NCI-H2196 (cell line): ENCODE measurements around the gene AMZ1.

ENCODE experiments used
- DNase-seq: peaks from one replicate; lab custom pipeline; 2025; ENCODE audit not compliant: unreplicated experiment; lab: John Stamatoyannopoulos, UW

Gene AMZ1

DNA sequence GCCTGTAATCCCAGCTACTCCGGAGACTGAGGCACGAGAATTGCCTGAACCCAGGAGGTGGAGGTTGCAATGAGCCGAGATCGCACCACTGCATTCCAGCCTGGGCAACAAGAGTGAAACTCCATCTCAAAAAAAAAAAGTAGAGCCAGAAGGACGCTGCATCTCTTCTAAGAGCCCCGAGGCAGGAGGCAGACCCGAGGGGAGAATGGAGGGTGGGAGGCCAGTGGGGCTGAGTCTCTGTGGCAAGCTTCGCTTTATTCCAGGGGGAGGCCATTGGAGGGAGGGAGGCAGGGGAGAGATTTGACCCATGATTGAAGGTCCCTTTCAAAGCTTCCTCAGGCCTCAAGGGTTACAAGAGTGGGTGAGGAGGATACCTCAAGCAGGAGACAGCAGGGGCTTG lies 37.6 kb upstream of the AMZ1 start:
- no peak for DNase-seq

DNA sequence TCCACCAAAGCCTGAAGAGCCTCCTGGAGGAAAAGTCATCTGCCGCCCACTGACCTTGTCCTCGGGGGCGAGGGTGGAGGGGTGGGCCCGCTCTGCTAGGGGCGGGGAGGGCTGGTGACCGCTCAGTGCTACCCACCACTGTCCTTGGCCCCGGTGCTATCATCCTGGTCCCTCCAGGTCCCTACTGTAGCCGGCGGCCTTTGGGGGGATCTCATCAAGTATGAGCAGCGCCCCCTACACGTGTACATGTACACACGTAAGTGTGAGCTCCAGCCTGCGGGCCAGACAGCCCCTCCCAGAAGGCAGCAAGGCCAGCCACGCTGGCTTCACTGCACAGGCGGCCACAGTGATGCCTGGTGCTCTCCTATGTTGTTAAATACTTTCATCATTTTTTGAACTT lies 36.7 kb upstream of the AMZ1 start:
- no peak for DNase-seq

DNA sequence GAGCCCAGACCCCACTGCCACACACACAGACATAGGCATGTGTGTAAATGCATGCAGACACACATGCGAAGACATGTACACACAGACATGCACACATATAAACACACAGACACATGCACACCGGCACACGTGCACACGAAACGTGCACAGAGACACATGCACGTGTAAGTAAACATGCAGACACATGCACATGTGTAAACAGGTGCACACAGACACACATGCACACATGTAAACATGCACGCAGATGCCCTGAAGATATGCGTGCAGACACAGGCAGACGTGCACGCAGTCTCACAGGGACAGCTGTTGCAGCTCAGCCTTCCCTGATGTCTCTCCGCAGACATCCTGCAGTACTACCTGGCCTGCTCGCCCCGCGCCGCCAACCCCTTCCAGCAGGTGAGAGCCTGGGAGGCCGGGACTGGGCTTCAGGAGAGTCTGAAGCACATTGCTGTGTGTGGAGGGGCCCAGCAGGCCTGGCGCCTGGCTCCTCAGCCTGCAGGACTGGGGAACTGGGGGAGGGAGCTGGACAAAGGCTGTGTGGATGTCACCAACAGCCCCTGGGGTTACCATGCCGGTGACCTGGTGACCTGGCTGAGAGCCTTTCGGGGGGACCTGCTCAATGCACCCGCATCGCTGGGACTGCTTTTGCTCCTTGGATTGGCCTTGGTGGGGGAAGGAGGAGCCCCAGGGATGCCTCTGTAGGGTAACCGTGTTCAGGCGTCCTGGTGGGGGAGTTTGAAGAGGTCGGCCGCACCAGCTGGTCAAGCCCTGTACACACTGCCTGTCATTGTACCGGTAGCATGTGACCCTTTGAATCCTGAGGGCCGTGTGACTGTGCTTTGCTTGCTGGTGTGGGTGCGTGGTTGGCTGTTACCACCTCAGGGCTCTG lies 35.9 kb upstream of the AMZ1 start:
- no peak for DNase-seq

DNA sequence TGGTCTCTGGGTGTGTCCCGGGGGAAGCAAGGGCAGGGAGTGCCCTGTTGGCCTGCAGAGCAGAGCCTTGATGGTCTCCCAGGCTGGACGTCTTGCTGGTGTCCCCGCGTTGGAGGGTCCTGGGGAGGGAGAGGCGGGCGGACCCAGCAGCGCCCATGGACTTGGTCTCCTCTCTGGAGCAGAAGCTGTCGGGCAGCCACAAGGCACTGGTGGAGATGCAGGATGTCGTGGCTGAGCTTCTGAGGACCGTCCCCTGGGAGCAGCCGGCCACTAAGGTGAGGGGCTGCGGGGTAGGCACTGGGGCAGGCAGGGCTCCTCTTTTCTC lies 35.3 kb upstream of the AMZ1 start:
- no peak for DNase-seq

DNA sequence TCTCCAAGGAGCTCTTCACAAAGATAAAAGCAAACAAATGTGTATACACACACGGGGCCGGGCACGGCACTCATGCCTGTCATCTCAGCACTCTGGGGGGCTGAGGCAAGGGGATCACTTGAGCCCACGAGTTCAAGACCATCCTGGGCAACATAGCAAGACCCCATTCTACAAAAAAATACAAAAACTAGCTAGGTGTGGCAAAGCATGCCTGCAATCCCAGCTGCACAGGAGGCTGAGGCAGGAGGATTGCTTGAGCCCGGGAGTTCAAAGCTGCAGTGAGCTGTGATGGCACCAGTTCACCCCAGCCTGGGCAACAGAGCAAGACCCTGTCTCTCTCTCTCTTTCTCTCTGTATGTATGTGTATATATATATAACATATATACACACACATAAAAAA lies 33.9 kb upstream of the AMZ1 start:
- DNase-seq: no peak

DNA sequence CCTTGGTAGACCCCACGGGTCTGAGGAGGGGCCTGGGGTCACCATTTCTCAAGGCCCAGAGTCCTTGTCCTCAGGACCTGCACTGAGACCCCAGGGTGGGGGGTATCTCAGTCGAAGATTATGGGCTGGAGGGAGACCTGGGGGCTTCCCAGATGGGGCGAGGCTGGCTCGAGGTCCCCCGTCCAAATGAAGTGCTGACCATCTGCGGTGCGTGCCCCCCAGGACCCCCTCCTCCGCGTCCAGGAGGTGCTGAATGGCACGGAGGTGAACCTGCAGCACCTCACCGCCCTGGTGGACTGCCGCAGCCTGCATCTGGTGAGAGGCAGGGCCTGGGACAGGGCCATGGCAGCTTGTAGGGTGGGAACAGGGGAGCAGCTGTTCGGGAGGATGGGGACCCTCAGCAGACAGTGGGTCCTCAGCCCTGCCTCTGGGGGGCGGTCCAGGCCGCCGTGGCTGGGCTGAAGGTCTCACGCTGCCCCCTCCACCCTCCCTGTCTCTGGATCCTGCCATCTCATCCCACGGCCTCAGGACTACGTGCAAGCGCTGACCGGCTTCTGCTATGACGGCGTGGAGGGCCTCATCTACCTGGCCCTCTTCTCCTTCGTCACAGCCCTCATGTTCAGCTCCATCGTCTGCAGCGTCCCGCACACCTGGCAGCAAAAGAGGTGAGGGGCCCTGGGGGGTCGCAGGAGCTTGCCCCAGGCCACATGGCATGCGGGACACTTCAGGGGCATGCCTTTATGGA lies 32.0 kb upstream of the AMZ1 start:
- DNase-seq: no peak

DNA sequence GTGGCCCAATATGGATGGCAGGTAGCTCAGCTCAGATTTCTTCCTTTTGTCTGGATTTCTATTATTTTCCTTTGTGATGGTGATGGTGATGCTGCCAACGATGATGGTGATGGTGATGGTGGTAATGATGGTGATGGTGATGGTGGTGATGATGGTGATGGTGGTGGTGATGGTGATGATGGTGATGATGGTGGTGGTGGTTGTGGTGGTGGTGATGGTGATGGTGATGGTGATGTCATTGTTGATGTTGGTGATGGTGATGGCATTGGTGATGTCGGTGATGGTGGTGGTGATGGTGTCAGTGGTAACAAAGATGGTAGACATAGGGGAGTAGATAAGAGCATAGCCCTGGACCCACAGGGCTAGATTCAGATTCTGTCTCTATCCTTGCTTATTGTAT lies 30.8 kb upstream of the AMZ1 start:
- DNase-seq: no peak

DNA sequence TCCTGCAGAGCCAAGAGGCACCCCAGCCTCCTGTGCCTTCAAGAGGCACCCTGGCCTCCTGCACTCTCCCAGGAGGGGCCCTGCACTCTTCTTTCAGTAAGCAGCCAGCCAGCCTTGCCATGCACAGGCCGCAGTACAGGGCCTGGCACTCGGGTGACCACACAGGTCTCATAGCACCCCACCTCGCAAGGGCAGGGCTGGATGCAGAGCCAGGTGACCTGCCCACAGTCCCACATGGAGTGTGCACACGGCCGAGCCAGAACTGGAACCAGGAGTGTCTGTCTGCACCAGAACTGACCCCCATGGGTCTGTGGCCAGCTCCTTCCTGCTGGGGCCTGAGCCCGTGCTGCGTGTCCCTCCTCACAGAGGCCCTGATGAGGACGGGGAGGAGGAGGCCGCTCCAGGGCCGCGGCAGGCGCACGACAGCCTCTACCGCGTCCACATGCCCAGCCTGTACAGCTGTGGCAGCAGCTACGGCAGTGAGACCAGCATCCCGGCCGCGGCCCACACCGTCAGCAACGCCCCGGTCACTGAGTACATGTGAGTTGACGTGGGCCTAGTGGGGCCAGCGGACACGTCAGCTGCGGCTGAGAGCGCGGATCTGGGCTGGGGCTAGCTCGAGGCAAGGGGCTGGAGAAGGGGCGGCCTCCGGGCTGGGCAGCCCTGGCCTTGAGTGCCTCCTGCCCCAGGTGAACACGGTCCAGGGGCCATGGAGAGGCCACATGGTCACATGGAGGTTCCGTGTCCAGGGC lies 29.9 kb upstream of the AMZ1 start:
- no peak for DNase-seq

DNA sequence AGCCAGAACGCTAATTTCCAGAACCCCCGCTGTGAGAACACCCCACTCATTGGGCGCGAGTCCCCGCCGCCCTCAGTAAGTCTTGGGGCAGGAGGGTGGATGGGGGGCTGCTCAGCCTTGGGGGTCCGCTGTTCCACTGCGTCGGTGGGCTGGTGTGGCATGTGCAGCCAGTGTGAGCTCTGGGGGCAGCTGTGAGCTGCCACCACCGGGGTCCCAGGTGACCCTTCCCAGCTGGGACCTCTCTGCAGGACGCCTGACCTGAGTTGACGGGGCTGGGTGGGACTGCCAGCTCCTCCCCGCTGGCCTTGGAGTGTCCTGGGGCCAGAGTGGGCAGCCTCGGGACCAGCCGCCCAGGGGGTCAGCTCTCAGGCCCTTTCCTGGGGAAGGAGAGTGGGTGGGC lies 29.1 kb upstream of the AMZ1 start:
- no peak for DNase-seq

DNA sequence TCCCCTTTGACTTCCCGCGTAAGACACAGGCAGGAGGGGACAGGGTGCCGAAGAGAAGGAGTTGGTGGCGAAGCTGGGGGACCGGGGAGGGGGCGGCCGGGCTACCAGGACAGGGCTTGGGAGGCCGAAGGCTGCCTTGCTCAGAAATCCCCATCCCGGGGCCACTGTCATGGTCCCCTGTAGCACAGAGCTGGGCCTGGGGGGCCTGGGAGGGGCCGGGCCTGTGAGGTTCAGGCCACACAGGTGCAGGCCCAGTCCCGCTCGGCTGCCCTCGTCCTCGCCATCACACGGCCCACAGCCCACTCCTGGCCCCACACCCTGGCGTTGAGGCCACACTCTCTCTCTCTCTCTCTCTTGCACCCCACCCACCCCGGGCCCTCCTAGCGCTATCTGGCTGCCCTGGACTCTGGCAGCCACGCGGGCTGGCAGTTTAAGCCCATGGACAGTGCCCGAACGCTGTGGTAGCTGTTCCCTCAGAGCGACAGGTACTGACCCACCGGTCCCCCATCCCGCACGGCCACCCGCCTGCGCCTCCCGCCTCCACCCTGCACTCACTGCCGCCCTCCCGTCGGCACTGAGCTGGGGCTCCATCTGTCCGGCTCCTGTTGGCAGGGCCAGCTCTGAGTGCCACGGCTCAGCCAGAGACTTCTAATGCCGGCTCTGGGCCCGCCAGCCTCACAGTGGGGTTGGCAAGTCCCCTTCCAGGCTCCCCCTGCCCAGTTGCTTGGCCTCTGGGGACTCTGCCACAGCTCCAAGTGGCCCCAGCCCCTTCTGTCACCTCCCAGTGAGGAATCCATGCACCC lies 28.2 kb upstream of the AMZ1 start:
- no peak for DNase-seq

DNA sequence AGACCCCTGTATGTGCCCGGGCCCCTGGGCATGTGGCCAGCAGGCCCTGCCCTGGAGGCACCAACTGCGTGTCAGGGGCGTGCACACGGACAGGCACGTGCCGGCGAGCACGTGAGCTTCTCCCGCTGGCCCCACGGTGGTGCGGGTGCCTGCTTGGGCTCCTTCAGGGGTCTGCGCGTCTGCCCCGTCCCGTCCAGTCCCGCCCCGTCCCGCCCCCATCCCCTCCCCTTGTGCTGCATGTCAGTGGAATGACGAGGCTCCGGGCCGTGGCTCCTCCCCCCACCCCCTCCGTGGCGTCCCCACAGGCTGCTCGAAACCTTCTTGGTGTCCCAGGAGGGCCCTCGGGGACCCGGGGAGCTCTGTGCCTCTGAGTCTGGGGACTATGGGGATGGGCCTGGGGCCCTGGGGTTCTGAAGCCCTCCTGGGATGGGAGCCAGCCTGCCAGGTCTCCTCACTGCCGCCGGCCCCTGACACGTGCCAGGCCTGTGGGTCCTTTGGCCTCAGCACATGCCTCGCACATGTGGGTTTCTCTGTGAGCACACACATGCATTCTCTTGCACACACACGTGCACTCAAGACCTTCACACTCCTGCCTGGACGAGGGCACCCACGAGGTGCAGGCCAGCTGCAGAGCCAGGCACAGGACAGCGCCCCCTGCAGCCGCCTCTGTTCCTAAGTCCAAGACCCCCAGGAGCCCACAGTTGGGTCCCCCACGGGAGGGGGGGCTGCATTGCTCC lies 27.5 kb upstream of the AMZ1 start:
- DNase-seq: no peak

DNA sequence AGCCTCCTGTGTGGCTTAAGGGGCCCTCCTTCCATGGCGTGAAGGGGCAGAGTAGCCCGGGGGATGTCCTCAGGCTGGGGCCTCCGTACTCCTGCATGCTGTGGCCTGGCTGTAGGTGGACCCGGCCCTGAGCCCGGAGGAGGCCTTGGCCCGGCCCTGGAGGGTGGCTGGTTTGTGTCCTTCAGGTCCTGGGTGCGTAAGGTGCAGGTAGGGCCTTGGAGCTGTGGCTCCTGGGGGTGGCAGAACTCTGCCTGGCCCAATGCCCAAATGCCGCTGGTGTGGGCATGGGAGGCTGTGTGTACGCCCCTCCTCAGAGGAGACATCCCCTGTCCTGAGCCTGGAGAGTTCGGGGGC lies 26.9 kb upstream of the AMZ1 start:
- no peak for DNase-seq

DNA sequence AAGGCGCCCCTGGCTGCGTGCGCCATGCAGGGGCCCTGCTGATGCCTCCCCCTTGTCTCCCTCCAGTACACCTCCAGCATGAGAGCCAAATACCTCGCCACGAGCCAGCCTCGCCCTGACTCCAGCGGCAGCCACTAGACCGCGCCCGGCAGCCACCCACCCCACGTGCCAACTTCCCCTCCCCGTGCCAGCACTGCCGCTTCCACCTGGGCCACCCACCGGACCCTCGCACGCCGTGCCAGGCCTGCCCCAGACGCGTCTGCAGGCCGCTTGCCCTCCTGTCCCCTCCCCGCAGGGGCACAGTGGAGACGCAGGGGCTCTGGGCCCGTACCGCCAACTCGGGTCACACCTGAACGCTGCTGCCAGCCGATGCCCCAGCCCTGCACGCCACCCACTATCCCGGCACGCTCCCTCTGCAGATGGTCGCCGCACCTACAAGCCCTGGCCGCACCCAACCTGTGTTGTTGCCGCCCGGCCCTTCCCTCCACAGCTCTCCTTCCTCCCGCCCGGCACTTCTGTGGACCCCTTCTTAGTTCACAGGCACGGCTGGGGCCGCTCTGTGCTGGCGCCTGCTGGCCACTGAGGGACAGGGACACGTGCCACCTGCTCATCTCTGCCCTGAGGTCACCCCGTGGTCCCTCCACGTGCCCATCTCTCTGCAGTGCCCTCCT lies 26.3 kb upstream of the AMZ1 start:
- no peak for DNase-seq

DNA sequence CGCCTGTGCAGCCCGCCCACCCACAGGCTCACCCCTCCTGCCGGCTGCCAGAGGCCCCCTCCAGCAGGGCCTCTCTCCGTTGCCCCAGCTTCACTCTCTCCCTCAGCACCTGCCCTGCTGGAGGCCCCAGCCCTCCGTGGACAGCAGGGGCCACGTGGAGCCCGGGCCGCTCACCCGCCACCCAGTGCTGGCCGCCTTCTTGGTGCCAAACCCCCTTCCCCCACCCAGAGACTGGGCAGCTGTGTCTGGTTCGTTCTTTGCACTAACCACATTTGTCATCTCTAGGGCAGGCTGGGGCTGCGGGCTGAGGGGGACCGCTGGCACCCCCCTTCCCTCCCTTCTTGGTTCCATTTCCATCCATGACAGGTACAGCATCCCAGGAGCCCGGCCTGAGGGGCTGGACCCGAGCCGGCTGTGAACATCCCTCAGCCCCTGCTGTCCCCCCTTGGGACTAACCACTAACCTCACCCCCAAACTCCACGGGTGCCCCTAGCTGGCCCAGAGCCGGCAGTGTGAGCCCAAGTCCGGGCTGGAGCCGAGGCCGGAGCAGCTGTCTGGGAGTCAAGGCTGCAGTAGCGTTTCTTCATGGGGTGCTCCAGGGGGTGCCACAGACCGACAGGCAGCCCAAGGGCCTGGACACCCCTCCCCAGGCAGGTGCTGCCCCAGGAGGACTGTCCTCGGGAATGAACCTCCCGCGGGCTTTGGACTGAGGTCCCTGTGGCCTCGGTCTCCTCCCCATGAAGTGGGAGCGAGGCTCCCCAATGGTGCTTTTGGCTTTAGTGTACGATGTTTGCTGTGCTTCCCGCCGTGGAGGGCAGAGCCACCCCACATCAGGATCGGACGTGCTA lies 25.5 kb upstream of the AMZ1 start:
- DNase-seq: no peak

DNA sequence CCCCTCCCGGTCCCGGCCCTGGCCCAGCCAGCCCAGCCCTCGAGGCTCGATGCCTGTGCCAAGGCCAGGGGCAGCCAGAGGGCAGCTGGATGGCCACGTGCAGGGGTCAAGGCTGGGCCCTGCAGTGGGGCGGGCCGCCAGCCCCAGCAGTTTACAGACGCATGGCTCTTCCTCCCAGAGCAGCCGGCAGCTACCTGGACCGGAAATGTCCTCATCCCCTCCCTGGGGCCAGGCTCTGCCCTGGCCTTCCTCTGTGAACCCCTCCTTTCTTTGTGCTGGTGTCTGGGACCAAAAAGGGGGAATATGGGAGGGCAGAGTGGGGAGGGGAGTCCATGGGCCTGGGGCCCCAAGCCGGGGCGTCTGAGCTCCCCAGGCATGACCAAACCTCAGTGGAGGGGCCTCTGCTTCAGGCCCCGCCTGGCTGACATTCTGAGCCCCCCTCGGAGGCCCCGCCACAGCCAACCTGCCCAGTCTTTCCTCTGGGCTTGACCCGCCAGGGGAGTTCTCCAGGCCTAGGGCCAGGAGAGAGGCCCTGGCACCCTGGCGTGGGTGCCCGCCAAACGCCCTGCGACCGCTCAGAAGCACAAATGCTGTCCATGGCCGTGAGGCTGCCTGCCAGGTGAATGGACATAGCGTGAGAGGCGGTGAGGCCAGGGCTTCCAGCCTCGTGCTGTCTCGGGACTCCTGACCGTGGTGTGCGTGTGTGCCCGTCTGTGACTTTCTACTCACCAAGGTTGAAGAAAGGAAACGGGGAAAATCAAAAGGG lies 24.7 kb upstream of the AMZ1 start:
- DNase-seq: no peak

DNA sequence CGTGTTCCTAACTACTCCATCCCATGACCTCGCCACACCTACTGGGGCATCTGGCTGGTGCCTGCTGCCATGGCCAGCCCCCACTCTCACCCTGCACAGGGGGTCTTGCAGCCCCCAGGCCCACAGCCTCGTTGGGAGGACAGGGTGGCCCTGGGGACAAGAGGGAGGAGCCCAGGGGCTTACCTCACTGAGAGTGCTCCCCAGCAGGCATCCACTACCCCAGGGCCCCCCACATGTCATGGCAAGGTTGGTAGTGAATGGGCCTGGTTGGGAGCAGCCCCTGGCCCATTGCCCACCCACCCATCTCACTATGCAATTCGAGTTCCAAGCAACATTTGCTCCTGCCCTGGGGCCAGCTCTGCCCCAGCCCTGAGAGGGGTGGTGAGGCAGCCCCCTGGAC lies 24.0 kb upstream of the AMZ1 start:
- DNase-seq: no peak

DNA sequence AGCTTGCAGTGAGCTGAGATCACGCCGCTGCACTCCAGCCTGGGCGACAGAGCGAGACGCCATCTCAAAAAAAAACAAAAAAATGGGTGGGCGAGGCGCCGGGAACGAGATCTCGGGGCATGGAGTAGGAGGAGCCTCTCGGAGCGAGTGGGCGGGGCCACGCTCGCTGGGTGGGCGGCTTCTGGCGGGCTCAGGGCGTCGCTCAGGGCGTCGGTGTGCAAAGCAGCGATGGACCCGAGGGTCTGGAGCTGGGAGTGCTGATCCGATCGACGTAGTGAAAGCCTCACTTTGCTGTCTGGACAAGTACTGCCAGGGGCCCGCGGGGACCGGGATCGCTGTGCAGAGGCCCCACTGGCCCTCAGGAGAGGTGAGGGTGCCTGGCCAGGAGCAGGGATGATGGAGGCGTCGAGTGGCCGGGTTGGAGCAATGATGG lies 22.6 kb upstream of the AMZ1 start:
- no peak for DNase-seq

DNA sequence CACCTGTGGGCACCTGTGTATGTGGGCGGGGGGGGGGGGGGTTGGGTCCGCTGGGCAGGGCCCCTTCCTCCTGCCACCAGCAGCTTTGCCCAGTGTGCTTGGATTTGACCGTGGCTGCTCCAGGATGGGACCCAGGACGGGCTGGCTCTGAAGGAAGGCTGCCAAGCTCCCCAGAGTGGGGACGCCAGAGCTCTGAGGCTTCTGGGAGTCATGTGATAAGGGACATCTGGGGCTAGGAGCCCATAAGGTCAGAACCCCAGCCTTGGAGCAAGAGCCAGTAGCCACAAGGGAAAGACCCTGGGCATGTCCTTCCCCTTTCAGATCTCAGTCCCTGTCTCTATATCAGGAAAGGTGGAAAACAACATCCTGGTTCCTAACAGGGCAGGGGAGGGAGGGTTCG lies 21.8 kb upstream of the AMZ1 start:
- DNase-seq: no peak
